Thyroid gland (tissue), 4 donors: ENCODE data around the gene PNPLA6.

Experiments
- CTCF ChIP-seq, 6 experiments: fragments of 200-600 bp in 3 of 6; fragments of 450-650 bp in 3 of 6; sonication (generic) in 3 of 6; IDR thresholded peaks; one replicate each; pipeline ENCODE4 v1.5.1; 2016 to 2019; ENCODE audit warnings: antibody characterized with exemption in 6 of 6, mild to moderate bottlenecking in 2 of 6, inconsistent platforms in 1 of 6, moderate library complexity in 1 of 6
- POLR2A ChIP-seq, 2 donors: fragments of 450-650 bp; IDR thresholded peaks; one replicate each; pipeline ENCODE4 v1.6.1; 2017; ENCODE audit warnings: antibody characterized with exemption in 2 of 2, mild to moderate bottlenecking in 2 of 2, moderate library complexity in 1 of 2

- TF ChIP-seq CTCF (IDR thresholded peaks at IDR 0.05) (no peak), POLR2A (IDR thresholded peaks at IDR 0.05) (no peak)
Observed at GRCh38 chr19:7526059-7526929, 9.2 kb upstream of the PNPLA6 start.
